HepG2 (cell line): ENCODE data around the gene ELMOD3. TPM values are rescaled to one million over a fixed set of nuclear protein-coding genes. Genes with fewer than 3 reads are reported as not detected.
A peak's percentile ranks its signal among the peaks of the same experiment; 100 is the strongest.

Source experiments
- DMAP1 ChIP-seq: IDR thresholded peaks from 2 replicates; pipeline ENCODE4 v1.6.1; 2016
- GATAD1 ChIP-seq: IDR thresholded peaks from 2 replicates; pipeline ENCODE4 v1.6.1; 2016; ENCODE audit warnings: missing genetic modification reagents, missing compliant biosample characterization
- HCFC1 ChIP-seq: fragments of 150-350 bp; IDR thresholded peaks from 2 replicates; pipeline ENCODE4 v1.6.1; 2014; ENCODE audit warnings: low read depth, low read length
- HNRNPH1 ChIP-seq: fragments of 200-400 bp; formaldehyde crosslinking; optimal IDR thresholded peaks from 2 replicates; pipeline ENCODE3; 2017; ENCODE audit warnings: mild to moderate bottlenecking, low read depth, low read length
- ISL2 ChIP-seq: sonication (generic); formaldehyde crosslinking; IDR thresholded peaks from 2 replicates; pipeline ENCODE4 v1.5.0; 2020; ENCODE audit warnings: missing genetic modification reagents
- KDM4B ChIP-seq: sonication (generic); formaldehyde crosslinking; IDR thresholded peaks from 2 replicates; pipeline ENCODE4 v1.4.0; 2020; ENCODE audit warnings: missing genetic modification reagents
- KDM5B ChIP-seq: sonication (generic); formaldehyde crosslinking; IDR thresholded peaks from 2 replicates; pipeline ENCODE4 v1.4.0; 2020; ENCODE audit warnings: missing genetic modification reagents, mild to moderate bottlenecking, borderline replicate concordance
- NFIB ChIP-seq: sonication (generic); formaldehyde crosslinking; IDR thresholded peaks from 2 replicates; pipeline ENCODE4 v1.9.0; 2021; ENCODE audit warnings: missing genetic modification reagents, mild to moderate bottlenecking, borderline replicate concordance
- POLR2A ChIP-seq, 2 experiments: IDR thresholded peaks; 2 replicates each; pipeline ENCODE4 v1.6.1; 2011; ENCODE audit warnings: low read depth in 2 of 2, low read length in 2 of 2, mild to moderate bottlenecking in 1 of 2, moderate library complexity in 1 of 2; ENCODE audit not compliant: insufficient read depth in 1 of 2
- RNF2 ChIP-seq: fragments of 450-650 bp; conservative IDR thresholded peaks from 2 replicates; pipeline ENCODE4 v1.6.1; 2016; ENCODE audit warnings: low read depth
- SIN3A ChIP-seq: IDR thresholded peaks from 2 replicates; pipeline ENCODE4 v1.6.1; 2011; ENCODE audit warnings: low read depth, mild to moderate bottlenecking, control low read depth, low read length, borderline replicate concordance
- SMYD3 ChIP-seq: sonication (generic); formaldehyde crosslinking; IDR thresholded peaks from 2 replicates; pipeline ENCODE4 v1.8.1; 2023; ENCODE audit warnings: mild to moderate bottlenecking, missing genetic modification reagents
- SOX6 ChIP-seq, 2 experiments: fragments of 450-650 bp in 1 of 2; sonication (generic) in 1 of 2; formaldehyde crosslinking in 1 of 2; IDR thresholded peaks; 2 replicates each; pipeline versions ENCODE4 v1.4.0 to v1.6.1; 2017 to 2020; ENCODE audit warnings: antibody characterized with exemption in 1 of 2, mild to moderate bottlenecking in 1 of 2, missing genetic modification reagents in 1 of 2
- UBTF ChIP-seq: sonication (generic); formaldehyde crosslinking; IDR thresholded peaks from 2 replicates; pipeline ENCODE4 v1.4.0; 2020; ENCODE audit warnings: mild to moderate bottlenecking, missing genetic modification reagents
- XRCC5 ChIP-seq: fragments of 200-400 bp; formaldehyde crosslinking; optimal IDR thresholded peaks from 2 replicates; pipeline ENCODE3; 2017; ENCODE audit warnings: mild to moderate bottlenecking, low read length
- ZBTB1 ChIP-seq: sonication (generic); formaldehyde crosslinking; IDR thresholded peaks from 2 replicates; pipeline ENCODE4 v1.4.0; 2020; ENCODE audit warnings: missing genetic modification reagents, borderline replicate concordance
- ZBTB38 ChIP-seq: sonication (generic); formaldehyde crosslinking; IDR thresholded peaks from 2 replicates; pipeline ENCODE4 v1.5.1; 2020; ENCODE audit warnings: mild to moderate bottlenecking, missing genetic modification reagents
- ZFP36L1 ChIP-seq: sonication (generic); formaldehyde crosslinking; IDR thresholded peaks from 2 replicates; pipeline ENCODE4 v1.8.0; 2022; ENCODE audit warnings: mild to moderate bottlenecking, missing genetic modification reagents, moderate library complexity
- ZFX ChIP-seq: sonication (generic); formaldehyde crosslinking; IDR thresholded peaks from 2 replicates; pipeline ENCODE4 v1.4.0; 2020; ENCODE audit warnings: mild to moderate bottlenecking, low read depth, missing genetic modification reagents, moderate library complexity
- ZNF333 ChIP-seq: sonication (generic); formaldehyde crosslinking; IDR thresholded peaks from 2 replicates; pipeline ENCODE4 v1.4.0; 2020; ENCODE audit warnings: mild to moderate bottlenecking, missing genetic modification reagents, borderline replicate concordance
- ZNF451 ChIP-seq: sonication (generic); formaldehyde crosslinking; IDR thresholded peaks from 2 replicates; pipeline ENCODE4 v1.5.0; 2020; ENCODE audit warnings: mild to moderate bottlenecking, missing genetic modification reagents
- ZNF552 ChIP-seq: sonication (generic); formaldehyde crosslinking; IDR thresholded peaks from 2 replicates; pipeline ENCODE4 v1.9.0; 2022; ENCODE audit warnings: missing genetic modification reagents, mild to moderate bottlenecking, borderline replicate concordance
- ZNF629 ChIP-seq: sonication (generic); formaldehyde crosslinking; conservative IDR thresholded peaks from 2 replicates; pipeline ENCODE4 v1.5.0; 2020; ENCODE audit warnings: missing genetic modification reagents
- ZNF672 ChIP-seq: sonication (generic); formaldehyde crosslinking; IDR thresholded peaks from 2 replicates; pipeline ENCODE4 v1.8.1; 2022; ENCODE audit warnings: missing genetic modification reagents
- ZNF674 ChIP-seq: sonication (generic); formaldehyde crosslinking; IDR thresholded peaks from 2 replicates; pipeline ENCODE4 v1.5.0; 2020; ENCODE audit warnings: low read depth, mild to moderate bottlenecking, missing genetic modification reagents
- ZNF773 ChIP-seq: sonication (generic); formaldehyde crosslinking; IDR thresholded peaks from 2 replicates; pipeline ENCODE4 v1.4.0; 2020; ENCODE audit warnings: missing genetic modification reagents, borderline replicate concordance
- ZNF781 ChIP-seq: sonication (generic); formaldehyde crosslinking; IDR thresholded peaks from 2 replicates; pipeline ENCODE4 v1.5.1; 2020; ENCODE audit warnings: borderline replicate concordance, mild to moderate bottlenecking, missing genetic modification reagents; ENCODE audit errors: not compliant biosample characterization
- ZNF788 ChIP-seq: sonication (generic); formaldehyde crosslinking; IDR thresholded peaks from 2 replicates; pipeline ENCODE4 v1.5.0; 2020; ENCODE audit warnings: mild to moderate bottlenecking, missing genetic modification reagents, borderline replicate concordance
- polyA plus RNA-seq, 8 experiments: library from polyadenylated mRNA; depleted of rRNA in 3 of 8; stranded (reverse) in 7 of 8; unstranded in 1 of 8; fragments of >200 nt; fragmentation: Illumina TruSeq in 4 of 8; extraction: Trizol in 4 of 8; gene quantifications; 2 replicates each; pipeline versions ENCODE4 v1.2.1 to v1.2.3, GENCODE V29; 2011 to 2016; ENCODE audit warnings: low read depth in 4 of 8, missing spikeins in 1 of 8, mixed read lengths in 1 of 8; ENCODE audit not compliant: insufficient read depth in 1 of 8
- total RNA-seq, 5 experiments: library from RNA; depleted of rRNA; stranded (reverse); fragments of >200 nt; fragmentation: Illumina TruSeq; extraction: Trizol; gene quantifications; 2 replicates each; pipeline ENCODE4 v1.2.3, GENCODE V29; 2016; ENCODE audit warnings: low read depth in 1 of 5
- TF ChIP-seq, protein P1 (sequence below): IDR thresholded peaks from 2 replicates; pipeline ENCODE4 v1.6.1; 2016; ENCODE audit warnings: mild to moderate bottlenecking, missing biosample characterization, missing genetic modification reagents

The ELMOD3 gene
- total and polyA plus RNA-seq, 2 of the 13 experiments (the other 11 are each of a cell fraction or from before 2014, with no cell fraction given): 13.3 to 19.5 TPM

DNA sequence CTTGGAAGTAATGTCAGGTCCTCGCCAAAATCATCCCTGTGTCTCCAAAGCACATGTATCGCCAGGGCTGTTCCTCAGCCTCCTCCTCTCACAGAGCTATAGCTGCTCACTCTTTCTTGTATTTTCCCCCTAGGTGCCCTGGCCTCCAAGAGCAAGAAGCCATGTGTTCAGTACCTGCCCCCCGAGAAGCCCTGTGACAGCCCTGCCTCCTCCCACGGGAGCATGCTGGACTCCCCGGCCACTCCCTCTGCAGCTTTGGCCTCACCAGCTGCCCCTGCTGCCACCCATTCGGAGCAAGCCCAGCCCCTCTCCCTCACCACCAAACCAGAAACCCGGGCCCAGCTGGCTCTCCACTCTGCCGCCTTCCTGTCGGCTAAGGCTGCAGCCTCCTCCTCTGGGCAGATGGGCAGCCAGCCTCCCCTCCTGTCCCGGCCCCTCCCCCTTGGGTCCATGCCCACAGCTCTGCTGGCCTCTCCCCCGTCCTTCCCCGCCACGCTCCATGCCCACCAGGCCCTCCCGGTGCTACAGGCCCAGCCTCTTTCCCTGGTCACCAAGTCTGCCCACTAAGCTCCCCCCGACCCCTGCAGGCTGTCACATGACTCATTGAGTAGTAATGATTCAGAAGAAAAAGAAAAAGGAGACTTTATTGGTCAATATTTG lies 45.5 kb upstream of the ELMOD3 start (continued):
- TF ChIP-seq SOX6 (IDR thresholded peaks at IDR 0.05) (no peak), SOX6 (CRISPR knock-in tag; IDR thresholded peaks at IDR 0.05) (peak; percentile 35), HNRNPH1 (peak; percentile 73), ZNF552 (CRISPR knock-in tag) (no peak), HCFC1 (no peak), ZNF451 (CRISPR knock-in tag) (no peak), ZNF333 (CRISPR knock-in tag) (peak; percentile 43; the same call in 1 of the 2 replicates), ZBTB38 (CRISPR knock-in tag) (peak; percentile 51; the same call in 1 of the 2 replicates), ZNF672 (no peak), ZFP36L1 (no peak), ZNF629 (CRISPR knock-in tag) (no peak), SMYD3 (CRISPR knock-in tag) (no peak), ZNF773 (CRISPR knock-in tag) (no peak), GATAD1 (CRISPR knock-in tag) (0 out of 2 replicates have a peak, but pooled peaks have one; percentile 22), ZNF781 (CRISPR knock-in tag) (no peak), ZNF674 (no peak), UBTF (CRISPR knock-in tag) (peak; percentile 51; the same call in 1 of the 2 replicates), DMAP1 (CRISPR knock-in tag) (0 out of 2 replicates have a peak, but pooled peaks have one; percentile 28), NFIB (CRISPR knock-in tag) (no peak), RNF2 (no peak), ZFX (CRISPR knock-in tag) (peak; percentile 72; the same call in 1 of the 2 replicates), ISL2 (CRISPR knock-in tag) (no peak), SIN3A (peak; percentile 43; the same call in 1 of the 2 replicates), POLR2A (IDR thresholded peaks at IDR 0.05; ENCODE audit: insufficient read depth in 1 of 2, low read depth in 2 of 2, low read length in 2 of 2) (0 out of 4 replicates have a peak, but pooled peaks of 1 of the 2 experiments have one; percentile 17), KDM4B (CRISPR knock-in tag) (no peak), KDM5B (CRISPR knock-in tag) (peak; percentile 27; the same call in 1 of the 2 replicates), ZBTB1 (CRISPR knock-in tag) (no peak), ZNF788 (no peak), XRCC5 (peak; percentile 28)
- TF ChIP-seq, protein P1, sequence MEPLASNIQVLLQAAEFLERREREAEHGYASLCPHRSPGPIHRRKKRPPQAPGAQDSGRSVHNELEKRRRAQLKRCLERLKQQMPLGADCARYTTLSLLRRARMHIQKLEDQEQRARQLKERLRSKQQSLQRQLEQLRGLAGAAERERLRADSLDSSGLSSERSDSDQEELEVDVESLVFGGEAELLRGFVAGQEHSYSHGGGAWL (CRISPR knock-in tag): 0 out of 2 replicates have a peak, but pooled peaks have one; percentile 34
